ENCODE measurements around the gene CCDC171. TPM values are rescaled to one million over a fixed set of nuclear protein-coding genes. Genes with fewer than 3 reads are reported as not detected.
"Not testable (repeated sequence)": the region's sequence is repeated elsewhere in the genome, so short reads cannot be mapped to it uniquely, and the experiment has no call there.

Gene CCDC171
- total RNA-seq, 3 donors from 2014 or later, result 3.6 to 4.5 (median 3.6) TPM

GRCh38 chr9:15524845-15525455 lies 27.9 kb upstream of the CCDC171 start:
- ATAC-seq (no peak), DNase-seq (no peak)
- no peak overlapping the region for H3K4me3 ChIP-seq
- TF ChIP-seq CTCF (IDR thresholded peaks at IDR 0.05), result no peak
- H3K36me3 ChIP-seq (ENCODE audit: low read depth), result no peaks in the 10 kb centered on the region
- intact Hi-C loops (cut with DNase I, micrococcal nuclease), result no loop called here
- H3K4me1 ChIP-seq (ENCODE audit: low read depth), result no peaks in the 10 kb centered on the region
- H3K9me3 ChIP-seq, result no peaks in the 10 kb centered on the region

DNA sequence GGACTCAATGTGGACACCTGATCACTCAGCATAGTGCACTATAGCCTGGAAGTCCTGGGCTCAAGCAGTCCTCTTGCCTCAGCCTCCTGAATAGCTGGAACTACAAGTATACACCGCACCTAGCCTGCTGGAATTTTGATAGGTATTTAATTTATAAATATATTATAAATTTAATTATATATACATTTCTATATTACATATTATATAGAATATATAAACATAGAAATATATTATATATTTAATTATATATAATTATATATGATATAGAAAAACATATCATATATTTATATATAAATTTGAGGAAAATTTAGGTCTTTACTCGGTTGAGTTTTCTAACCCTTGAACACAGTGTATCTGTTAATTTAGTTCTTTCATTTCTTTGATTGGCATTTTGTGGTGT lies 26.9 kb upstream of the CCDC171 start:
- ATAC-seq (no peak), DNase-seq (no peak)
- Histone ChIP-seq H3K4me3 (no peak overlapping the region), H3K9me3 (no peaks in the 10 kb centered on the region), H3K4me1 (ENCODE audit: low read depth) (no peaks in the 10 kb centered on the region), H3K36me3 (ENCODE audit: low read depth) (no peaks in the 10 kb centered on the region)
- intact Hi-C loops (cut with DNase I, micrococcal nuclease), result no loop called here
- TF ChIP-seq CTCF (IDR thresholded peaks at IDR 0.05), result no peak

DNA sequence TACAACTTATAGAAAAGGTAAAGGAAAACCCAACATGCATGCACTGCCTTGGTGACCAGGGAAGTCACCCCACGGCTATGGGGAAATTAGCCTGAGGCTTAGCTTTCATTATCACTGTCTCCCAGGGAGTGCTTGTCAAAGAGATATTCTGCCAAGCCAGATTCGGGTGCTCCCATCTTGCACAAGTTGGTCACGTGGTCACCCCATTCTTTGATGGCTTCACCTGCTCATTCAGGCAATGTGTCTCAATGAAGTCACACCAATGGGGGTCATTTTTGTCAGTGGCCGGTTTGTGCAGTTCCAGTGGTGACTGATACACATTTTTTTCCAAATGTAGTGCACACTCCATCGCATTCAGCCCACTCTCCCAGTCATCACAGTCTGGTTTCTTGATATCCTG lies 25.8 kb upstream of the CCDC171 start:
- H3K36me3 ChIP-seq (ENCODE audit: low read depth); ATAC-seq; intact Hi-C loops (cut with DNase I, micrococcal nuclease); DNase-seq; H3K9me3 ChIP-seq; H3K4me1 ChIP-seq (ENCODE audit: low read depth); H3K4me3 ChIP-seq: not testable (repeated sequence)

- TF ChIP-seq CTCF (IDR thresholded peaks at IDR 0.05), result no peak
- intact Hi-C loops (cut with DNase I, micrococcal nuclease), result no loop called here
- Histone ChIP-seq H3K4me1 (ENCODE audit: low read depth) (no peaks in the 10 kb centered on the region), H3K9me3 (no peaks in the 10 kb centered on the region), H3K4me3 (no peak overlapping the region), H3K36me3 (ENCODE audit: low read depth) (no peaks in the 10 kb centered on the region)
- no peak for DNase-seq
- ATAC-seq, result no peak
These were observed 23.1 kb upstream of the CCDC171 start for GRCh38 chr9:15529566-15530324.

- no peak overlapping the region for H3K4me3 ChIP-seq
- no peak for DNase-seq
- no peaks in the 10 kb centered on the region for H3K4me1 ChIP-seq (ENCODE audit: low read depth)
- H3K9me3 ChIP-seq, result no peaks in the 10 kb centered on the region
- no peaks in the 10 kb centered on the region for H3K36me3 ChIP-seq (ENCODE audit: low read depth)
- ATAC-seq, result no peak
- intact Hi-C loops (cut with DNase I, micrococcal nuclease), result no loop called here
- no peak for TF ChIP-seq CTCF (IDR thresholded peaks at IDR 0.05)
These were observed 21.5 kb upstream of the CCDC171 start for GRCh38 chr9:15531380-15531779.

DNA sequence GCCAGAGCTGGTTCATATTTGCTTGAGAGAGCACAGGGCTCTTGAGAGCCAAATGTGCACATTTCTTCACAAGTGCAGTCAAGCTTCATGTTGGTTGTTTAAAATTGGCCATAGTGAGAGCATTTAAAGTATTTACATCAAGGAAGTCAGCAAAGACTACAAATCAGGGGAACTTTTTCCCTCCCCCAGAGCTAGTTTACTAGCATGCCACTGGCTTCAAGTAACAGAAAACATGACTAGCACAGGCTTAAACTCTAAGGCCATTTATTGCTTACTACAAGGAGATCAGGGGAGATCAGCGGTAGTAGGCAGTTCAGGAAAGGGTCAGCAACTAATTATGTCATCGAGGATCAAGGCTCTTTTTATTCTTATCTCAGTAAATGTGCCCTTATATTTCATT lies 11.0 kb upstream of the CCDC171 start:
- intact Hi-C loops (cut with DNase I, micrococcal nuclease), result no loop called here
- no peak overlapping the region for H3K4me3 ChIP-seq
- no peak for ATAC-seq
- DNase-seq, result no peak
- no peak for TF ChIP-seq CTCF (IDR thresholded peaks at IDR 0.05)
- H3K9me3 ChIP-seq, result no peaks in the 10 kb centered on the region
- no peaks in the 10 kb centered on the region for H3K36me3 ChIP-seq (ENCODE audit: low read depth)
- no peaks in the 10 kb centered on the region for H3K4me1 ChIP-seq (ENCODE audit: low read depth)
